ENCODE measurements around the gene GPR4. TPM values are rescaled to one million over a fixed set of nuclear protein-coding genes. Genes with fewer than 3 reads are reported as not detected.

The GPR4 gene
- polyA plus RNA-seq, 1 donor from 2014 or later: 0.25 TPM

- H3K9me3 ChIP-seq (ENCODE audit: low read length): no peaks in the 10 kb centered on the region
These were observed 39.5 kb upstream of the GPR4 start for GRCh38 chr19:45641274-45642105.

GRCh38 chr19:45640849-45641273, 38.8 kb upstream of the GPR4 start:
- H3K4me2 ChIP-seq (ENCODE audit: low read length): no peak overlapping the region

More at GRCh38 chr19:45641274-45642105, 39.5 kb upstream of the GPR4 start:
- peak overlapping the region; percentile 47 for H3K4me3 ChIP-seq (ENCODE audit: low read length)
- H3K36me3 ChIP-seq (ENCODE audit: insufficient read depth, low read length): no peaks in the 10 kb centered on the region
- no peaks in the 10 kb centered on the region for H3K9me2 ChIP-seq (ENCODE audit: insufficient read depth, low read length)
- no peak overlapping the region for H3K27ac ChIP-seq (ENCODE audit: low read length)
- no peak overlapping the region for H2AFZ ChIP-seq (ENCODE audit: low read depth, low read length)
- H4K20me1 ChIP-seq (ENCODE audit: insufficient read depth): no peaks in the 10 kb centered on the region
- H3K9ac ChIP-seq (ENCODE audit: low read length): peak overlapping the region; percentile 3
- H3K4me2 ChIP-seq (ENCODE audit: low read length): no peak overlapping the region
- peaks cover 10% of the 10 kb centered on the region for H3K27me3 ChIP-seq (ENCODE audit: insufficient read depth, low read depth, low read length)
- H3K79me2 ChIP-seq (replicated peaks; ENCODE audit: insufficient read depth, low read length): no peaks in the 10 kb centered on the region
- no peak for TF ChIP-seq EZH2 (IDR thresholded peaks at IDR 0.05; ENCODE audit: borderline replicate concordance, insufficient read depth, low read length, poor library complexity, severe bottlenecking)
- no peak for TF ChIP-seq POLR2AphosphoS5 (IDR thresholded peaks at IDR 0.05)
- TF ChIP-seq TAF1 (IDR thresholded peaks at IDR 0.05; ENCODE audit: low read depth): no peak
- TF ChIP-seq RAD21 (conservative IDR thresholded peaks at IDR 0.05): no peak
- no peak for TF ChIP-seq SMC3 (conservative IDR thresholded peaks at IDR 0.05; ENCODE audit: poor library complexity)
- no peaks in the 10 kb centered on the region for H3F3A ChIP-seq (ENCODE audit: insufficient read depth, low read length, poor library complexity, severe bottlenecking)

GRCh38 chr19:45638930-45639729, 37.1 kb upstream of the GPR4 start, which contains the start of gene EML2:
EML2 (minus strand) TSS chr19:45639397; CDS start chr19:45639376, 21 bp downstream.
- Histone ChIP-seq H2AFZ (ENCODE audit: low read depth, low read length) (no peak within 1 kb of the TSS), H3K9me2 (ENCODE audit: insufficient read depth, low read length) (no peaks in the 10 kb centered on the region), H3K4me3 (ENCODE audit: low read length) (no peak within 1 kb of the TSS), H3K27me3 (ENCODE audit: insufficient read depth, low read depth, low read length) (peaks cover 10% of the 10 kb centered on the region), H3K4me2 (ENCODE audit: low read length) (no peak within 1 kb of the TSS), H3K27ac (ENCODE audit: low read length) (no peak within 1 kb of the TSS), H3K36me3 (ENCODE audit: insufficient read depth, low read length) (no peaks in the 10 kb centered on the region), H3K9ac (ENCODE audit: low read length) (no peak within 1 kb of the TSS), H3K79me2 (replicated peaks; ENCODE audit: insufficient read depth, low read length) (no peaks in the 10 kb centered on the region), H3K9me3 (ENCODE audit: low read length) (no peaks in the 10 kb centered on the region), H3F3A (ENCODE audit: insufficient read depth, low read length, poor library complexity, severe bottlenecking) (no peaks in the 10 kb centered on the region), H4K20me1 (ENCODE audit: insufficient read depth) (no peaks in the 10 kb centered on the region)
- TF ChIP-seq TAF1 (IDR thresholded peaks at IDR 0.05; ENCODE audit: low read depth): no peak
- TF ChIP-seq REST (IDR thresholded peaks at IDR 0.05; ENCODE audit: borderline replicate concordance): no peak
- no peak for TF ChIP-seq RAD21 (conservative IDR thresholded peaks at IDR 0.05)
- TF ChIP-seq SMC3 (conservative IDR thresholded peaks at IDR 0.05; ENCODE audit: poor library complexity): no peak
- no peak for TF ChIP-seq CTCF (IDR thresholded peaks at IDR 0.05; ENCODE audit: poor library complexity, severe bottlenecking)
- no peak for TF ChIP-seq EZH2 (IDR thresholded peaks at IDR 0.05; ENCODE audit: borderline replicate concordance, insufficient read depth, low read length, poor library complexity, severe bottlenecking)
- TF ChIP-seq EP300 (conservative IDR thresholded peaks at IDR 0.05; ENCODE audit: poor library complexity, severe bottlenecking): no peak
- no peak for TF ChIP-seq POLR2AphosphoS5 (IDR thresholded peaks at IDR 0.05)

More at GRCh38 chr19:45640849-45641273, 38.8 kb upstream of the GPR4 start:
- H3K9me3 ChIP-seq (ENCODE audit: low read length): no peaks in the 10 kb centered on the region
- H3K79me2 ChIP-seq (replicated peaks; ENCODE audit: insufficient read depth, low read length): no peaks in the 10 kb centered on the region
- no peaks in the 10 kb centered on the region for H3K36me3 ChIP-seq (ENCODE audit: insufficient read depth, low read length)
- H3K9me2 ChIP-seq (ENCODE audit: insufficient read depth, low read length): no peaks in the 10 kb centered on the region
- no peak overlapping the region for H2AFZ ChIP-seq (ENCODE audit: low read depth, low read length)
- H3K4me3 ChIP-seq (ENCODE audit: low read length): no peak overlapping the region
- peaks cover 10% of the 10 kb centered on the region for H3K27me3 ChIP-seq (ENCODE audit: insufficient read depth, low read depth, low read length)
- TF ChIP-seq RAD21 (conservative IDR thresholded peaks at IDR 0.05) (no peak), CTCF (IDR thresholded peaks at IDR 0.05; ENCODE audit: poor library complexity, severe bottlenecking) (no peak), POLR2AphosphoS5 (IDR thresholded peaks at IDR 0.05) (no peak), MXI1 (conservative IDR thresholded peaks at IDR 0.05; ENCODE audit: poor library complexity, severe bottlenecking) (no peak)
- H3F3A ChIP-seq (ENCODE audit: insufficient read depth, low read length, poor library complexity, severe bottlenecking): no peaks in the 10 kb centered on the region
- no peak overlapping the region for H3K27ac ChIP-seq (ENCODE audit: low read length)
- no peak overlapping the region for H3K9ac ChIP-seq (ENCODE audit: low read length)
- H4K20me1 ChIP-seq (ENCODE audit: insufficient read depth): no peaks in the 10 kb centered on the region
